Hepatocyte (in vitro differentiated cells): ENCODE measurements around the gene REP15. TPM values are rescaled to one million over a fixed set of nuclear protein-coding genes. Genes with fewer than 3 reads are reported as not detected.

Source experiments
- DNase-seq: peaks from one replicate; pipeline ENCODE4 v3.0.0-alpha.2; 2016; ENCODE audit warnings: low spot score
- H2AFZ ChIP-seq: fragments of 200-600 bp; sonication (generic); 2 replicates; pipeline ENCODE4 v1.6.0; 2016; ENCODE audit warnings: antibody characterized with exemption, mild to moderate bottlenecking
- H3K27ac ChIP-seq: fragments of 200-600 bp; sonication (generic); 2 replicates; pipeline ENCODE4 v1.5.1; 2016; ENCODE audit warnings: mild to moderate bottlenecking
- H3K27me3 ChIP-seq: fragments of 200-600 bp; sonication (generic); 2 replicates; pipeline ENCODE4 v1.6.1; 2016
- H3K36me3 ChIP-seq: fragments of 200-600 bp; sonication (generic); replicated peaks from 2 replicates; pipeline ENCODE4 v1.5.1; 2016; ENCODE audit warnings: low read depth; ENCODE audit not compliant: insufficient read depth
- H3K4me1 ChIP-seq: fragments of 200-600 bp; sonication (generic); 2 replicates; pipeline ENCODE4 v1.5.1; 2016; ENCODE audit warnings: mild to moderate bottlenecking, moderate library complexity; ENCODE audit not compliant: insufficient read depth
- H3K4me2 ChIP-seq: fragments of 200-600 bp; sonication (generic); 2 replicates; pipeline ENCODE4 v1.6.0; 2016
- H3K4me3 ChIP-seq: fragments of 200-600 bp; sonication (generic); 2 replicates; pipeline ENCODE4 v1.5.1; 2016; ENCODE audit warnings: mild to moderate bottlenecking
- H3K79me2 ChIP-seq: fragments of 200-600 bp; sonication (generic); 2 replicates; pipeline ENCODE4 v1.6.0; 2017; ENCODE audit warnings: mild to moderate bottlenecking
- H3K9me2 ChIP-seq: fragments of 200-600 bp; sonication (generic); replicated peaks from 2 replicates; pipeline ENCODE4 v1.6.0; 2017; ENCODE audit warnings: mild to moderate bottlenecking; ENCODE audit not compliant: insufficient read depth
- H3K9me3 ChIP-seq: fragments of 200-600 bp; sonication (generic); 2 replicates; pipeline ENCODE4 v1.5.1; 2016; ENCODE audit warnings: low read depth, mild to moderate bottlenecking
- H4K20me1 ChIP-seq: fragments of 200-600 bp; sonication (generic); 2 replicates; pipeline ENCODE4 v1.6.0; 2016; ENCODE audit warnings: mild to moderate bottlenecking; ENCODE audit not compliant: insufficient read depth, poor library complexity, severe bottlenecking
- EZH2 ChIP-seq: fragments of 200-600 bp; sonication (generic); IDR thresholded peaks from 2 replicates; pipeline ENCODE4 v1.6.1; 2016; ENCODE audit warnings: antibody characterized with exemption, mild to moderate bottlenecking, borderline replicate concordance
- EZH2phosphoT487 ChIP-seq: fragments of 200-600 bp; sonication (generic); IDR thresholded peaks from one replicate; pipeline ENCODE4 v1.6.1; 2018; ENCODE audit warnings: antibody characterized with exemption, mild to moderate bottlenecking, low read depth, moderate library complexity; ENCODE audit not compliant: unreplicated experiment, severe bottlenecking
- WGBS: methylation state at CpG from one replicate; pipeline ENCODE4 v1.1.6; 2016; ENCODE audit warnings: low lambda C conversion rate; ENCODE audit errors: missing lambda C conversion rate; 5-methylcytosine and 5-hydroxymethylcytosine counted together
- polyA plus RNA-seq: library from polyadenylated mRNA; unstranded; fragments of >200 nt; fragmentation: Nextera tagmentation; extraction: Ambion mirVana; gene quantifications from 2 replicates; pipeline ENCODE4 v1.2.1, GENCODE V29; 2016
- total RNA-seq: library from RNA; depleted of rRNA; stranded (reverse); fragments of >200 nt; gene quantifications from 2 replicates; pipeline ENCODE4 v1.2.3, GENCODE V29; 2014
- TF ChIP-seq, protein P1 (sequence below): fragments of 200-600 bp; sonication (generic); IDR thresholded peaks from 2 replicates; pipeline ENCODE4 v1.5.1; 2016; ENCODE audit warnings: antibody characterized with exemption, mild to moderate bottlenecking; ENCODE audit not compliant: poor library complexity

Gene REP15, protein sequence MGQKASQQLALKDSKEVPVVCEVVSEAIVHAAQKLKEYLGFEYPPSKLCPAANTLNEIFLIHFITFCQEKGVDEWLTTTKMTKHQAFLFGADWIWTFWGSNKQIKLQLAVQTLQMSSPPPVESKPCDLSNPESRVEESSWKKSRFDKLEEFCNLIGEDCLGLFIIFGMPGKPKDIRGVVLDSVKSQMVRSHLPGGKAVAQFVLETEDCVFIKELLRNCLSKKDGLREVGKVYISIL
- 1.6 and 4.7 TPM in 2 replicates for total RNA-seq
- polyA plus RNA-seq = 0.43 and 1.2 TPM in 2 replicates

DNA sequence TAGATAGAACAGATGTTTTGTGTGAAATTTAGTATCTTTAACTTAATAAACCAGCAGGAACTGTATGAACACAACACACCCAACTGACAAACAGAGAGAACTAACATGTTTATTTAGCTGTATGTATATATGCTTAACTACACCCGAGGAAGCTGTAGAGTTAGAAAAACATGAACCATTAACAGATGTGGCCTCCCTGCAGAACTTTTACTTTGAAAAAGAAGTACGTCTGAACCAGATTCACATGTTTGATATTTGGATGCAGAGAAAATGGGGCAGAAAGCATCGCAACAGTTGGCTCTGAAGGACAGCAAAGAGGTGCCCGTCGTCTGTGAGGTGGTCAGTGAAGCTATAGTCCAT is at the start of gene REP15:
REP15 (plus strand) TSS at position 155 of the 360 bp plus-strand sequence; CDS start at position 271, 116 bp downstream.
- DNase-seq = no peak
- Histone ChIP-seq H3K4me3 (no peak within 1 kb of the TSS), H3K9me3 (no peaks in the 10 kb centered on the region), H2AFZ (no peak within 1 kb of the TSS), H3K27ac (peak within 1 kb of the TSS; percentile 49), H3K79me2 (no peaks in the 10 kb centered on the region), H3K36me3 (no peaks in the 10 kb centered on the region), H4K20me1 (no peaks in the 10 kb centered on the region), H3K27me3 (no peaks in the 10 kb centered on the region), H3K4me2 (peak within 1 kb of the TSS; percentile 28), H3K4me1 (peaks cover 19% of the 10 kb centered on the region), H3K9me2 (no peaks in the 10 kb centered on the region)
- 56% methylated on average over 5 of the region's 5 CpGs for WGBS
- TF ChIP-seq EZH2phosphoT487 = no peak
- TF ChIP-seq, protein P1, sequence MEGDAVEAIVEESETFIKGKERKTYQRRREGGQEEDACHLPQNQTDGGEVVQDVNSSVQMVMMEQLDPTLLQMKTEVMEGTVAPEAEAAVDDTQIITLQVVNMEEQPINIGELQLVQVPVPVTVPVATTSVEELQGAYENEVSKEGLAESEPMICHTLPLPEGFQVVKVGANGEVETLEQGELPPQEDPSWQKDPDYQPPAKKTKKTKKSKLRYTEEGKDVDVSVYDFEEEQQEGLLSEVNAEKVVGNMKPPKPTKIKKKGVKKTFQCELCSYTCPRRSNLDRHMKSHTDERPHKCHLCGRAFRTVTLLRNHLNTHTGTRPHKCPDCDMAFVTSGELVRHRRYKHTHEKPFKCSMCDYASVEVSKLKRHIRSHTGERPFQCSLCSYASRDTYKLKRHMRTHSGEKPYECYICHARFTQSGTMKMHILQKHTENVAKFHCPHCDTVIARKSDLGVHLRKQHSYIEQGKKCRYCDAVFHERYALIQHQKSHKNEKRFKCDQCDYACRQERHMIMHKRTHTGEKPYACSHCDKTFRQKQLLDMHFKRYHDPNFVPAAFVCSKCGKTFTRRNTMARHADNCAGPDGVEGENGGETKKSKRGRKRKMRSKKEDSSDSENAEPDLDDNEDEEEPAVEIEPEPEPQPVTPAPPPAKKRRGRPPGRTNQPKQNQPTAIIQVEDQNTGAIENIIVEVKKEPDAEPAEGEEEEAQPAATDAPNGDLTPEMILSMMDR = no peak
- no peak for TF ChIP-seq EZH2

DNA sequence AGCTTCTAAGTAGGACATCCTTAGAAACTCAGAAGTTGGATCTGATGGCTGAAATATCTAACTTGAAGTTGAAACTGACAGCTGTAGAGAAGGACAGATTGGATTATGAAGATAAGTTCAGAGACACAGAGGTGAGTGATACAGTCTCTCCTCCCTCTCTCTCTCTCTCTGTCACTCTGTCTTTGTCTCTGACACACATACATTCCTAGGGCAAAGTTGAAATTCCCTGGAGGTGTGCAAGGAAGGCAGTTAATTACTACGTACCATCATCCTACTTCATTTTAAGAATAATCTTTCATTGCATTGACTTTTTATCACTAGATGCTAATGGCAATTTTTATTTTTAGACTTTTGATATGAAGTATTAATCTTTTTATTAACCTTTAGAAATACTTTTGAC is 46.2 kb upstream of the REP15 start:
- H3K9me2 ChIP-seq = no peaks in the 10 kb centered on the region
- no peak for DNase-seq
- H3K79me2 ChIP-seq = no peaks in the 10 kb centered on the region
- H4K20me1 ChIP-seq = no peaks in the 10 kb centered on the region
- H3K36me3 ChIP-seq = no peaks in the 10 kb centered on the region
- no peaks in the 10 kb centered on the region for H3K9me3 ChIP-seq
- H3K27me3 ChIP-seq = no peaks in the 10 kb centered on the region
- H3K27ac ChIP-seq = no peak overlapping the region
- H3K4me1 ChIP-seq = no peaks in the 10 kb centered on the region
- WGBS = 88% methylated on average over 1 of the region's 1 CpG
- H3K4me2 ChIP-seq = no peak overlapping the region
- H2AFZ ChIP-seq = no peak overlapping the region
- TF ChIP-seq, protein P1 = no peak
- TF ChIP-seq EZH2 = no peak
- TF ChIP-seq EZH2phosphoT487 = no peak
- no peak overlapping the region for H3K4me3 ChIP-seq

DNA sequence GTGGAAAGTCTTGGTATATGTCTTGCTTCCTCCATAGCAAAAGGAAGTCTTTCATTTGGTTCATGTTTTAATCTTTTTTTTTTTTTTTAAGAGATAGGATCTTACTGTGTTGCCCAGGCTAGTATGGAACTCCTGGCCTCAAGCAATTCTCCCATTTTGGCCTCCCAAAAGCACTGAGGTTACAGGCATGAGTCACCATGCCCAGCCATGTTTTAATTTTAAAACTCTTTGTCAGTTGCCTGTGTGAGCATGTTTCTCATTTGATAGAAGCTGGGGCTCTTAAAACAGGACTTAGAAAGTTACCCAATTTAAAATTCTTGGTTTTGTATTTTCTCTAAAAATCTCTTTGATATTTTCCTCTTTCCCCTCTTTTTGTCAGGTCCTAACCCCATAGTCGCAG is 45.0 kb upstream of the REP15 start:
- H3K4me1 ChIP-seq = no peaks in the 10 kb centered on the region
- H4K20me1 ChIP-seq = no peaks in the 10 kb centered on the region
- DNase-seq = no peak
- no peaks in the 10 kb centered on the region for H3K36me3 ChIP-seq
- TF ChIP-seq EZH2phosphoT487 (no peak), EZH2 (no peak)
- TF ChIP-seq, protein P1 = no peak
- H3K9me2 ChIP-seq = no peaks in the 10 kb centered on the region
- 97% methylated on average over 1 of the region's 1 CpG for WGBS
- no peak overlapping the region for H3K27ac ChIP-seq
- H3K9me3 ChIP-seq = no peaks in the 10 kb centered on the region
- no peaks in the 10 kb centered on the region for H3K27me3 ChIP-seq
- H3K79me2 ChIP-seq = no peaks in the 10 kb centered on the region
- no peak overlapping the region for H3K4me3 ChIP-seq
- H3K4me2 ChIP-seq = no peak overlapping the region
- H2AFZ ChIP-seq = no peak overlapping the region
